Fibroblast of peridontal ligament (primary cell): ENCODE data around the gene SFTPA2.
A peak's percentile ranks its signal among the peaks of the same experiment; 100 is the strongest.
"Not testable (repeated sequence)": the region's sequence is repeated elsewhere in the genome, so short reads cannot be mapped to it uniquely, and the experiment has no call there.

Source experiments
- DNase-seq: peaks from one replicate; pipeline ENCODE4 v3.0.0-alpha.2; 2010; ENCODE audit errors: extremely low read depth

The SFTPA2 gene

DNA sequence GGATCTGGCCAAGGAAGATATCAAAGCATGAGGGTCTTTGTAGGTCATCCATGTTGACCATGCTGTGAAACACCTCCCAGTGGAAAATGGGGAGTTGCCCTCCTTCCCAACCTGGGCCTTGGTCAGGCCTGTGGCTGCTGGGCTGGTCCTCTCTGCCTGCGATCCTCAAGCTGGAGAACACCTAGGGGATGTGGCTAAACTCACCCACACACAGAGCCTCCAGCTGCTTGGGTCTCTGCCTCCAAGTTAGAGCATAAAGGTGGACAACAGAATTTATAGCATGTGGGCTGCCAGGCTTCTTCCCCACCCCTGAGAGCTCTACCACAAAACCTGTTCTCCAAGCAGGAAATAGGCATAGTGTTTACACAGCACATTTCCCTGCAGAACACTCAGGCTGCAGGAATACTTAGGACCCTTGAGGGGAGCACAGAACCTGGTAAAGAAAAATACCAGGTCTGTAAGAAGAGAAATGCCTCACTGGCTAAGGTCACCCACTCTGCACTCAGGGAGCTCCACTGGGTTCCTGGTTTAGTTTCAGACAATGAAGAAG lies at the start of gene SFTPA2:
Gene SFTPA2, minus strand, starts transcription at position 248 of the 550 bp plus-strand sequence. CDS start 924 bp downstream, outside the sequence.
- no peak for DNase-seq

DNA sequence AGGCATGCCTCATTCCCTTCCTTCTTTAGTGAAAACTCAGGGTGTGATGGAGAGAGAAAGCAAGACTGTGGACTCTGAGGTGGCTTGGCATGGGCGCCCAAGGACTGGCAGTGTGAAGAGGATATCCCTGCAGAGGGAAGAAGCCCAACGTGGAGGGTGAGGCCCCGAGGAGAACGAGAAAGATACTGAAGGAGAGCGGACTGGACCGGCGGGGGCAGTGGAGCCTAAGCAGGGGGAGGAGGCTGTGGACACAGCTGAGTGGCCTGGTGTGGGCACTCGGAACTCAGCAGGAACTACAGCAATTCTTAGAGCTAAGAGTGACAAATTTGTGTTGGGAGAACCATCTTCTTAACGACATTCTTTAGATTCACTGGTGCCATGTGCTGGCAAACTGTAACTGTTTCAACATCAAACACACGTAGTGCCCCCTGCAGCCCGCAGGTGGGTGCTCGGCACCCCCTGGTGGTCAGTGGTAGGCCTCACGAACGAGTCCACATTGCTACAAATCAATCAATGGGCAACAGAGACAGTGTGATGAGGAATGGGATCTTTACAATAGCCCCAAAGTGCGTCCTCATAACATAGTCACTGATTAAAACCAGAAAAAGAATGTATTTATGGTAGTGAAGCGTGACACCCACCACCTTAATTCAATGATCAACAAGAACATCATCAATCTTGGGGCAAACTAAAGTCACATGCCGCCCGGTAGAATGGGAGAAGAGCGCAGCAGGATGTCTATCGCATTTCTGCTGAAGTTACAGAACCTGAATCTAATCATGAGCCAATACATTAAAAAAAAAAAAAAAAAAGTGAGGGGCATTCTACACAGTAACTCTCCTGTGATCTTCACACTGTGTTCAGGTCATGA lies 48.5 kb upstream of the SFTPA2 start:
- peak; percentile 14 for DNase-seq

- DNase-seq = no peak
Observed at GRCh38 chr10:79605308-79605707, 45.1 kb upstream of the SFTPA2 start.

- DNase-seq = no peak
Observed at GRCh38 chr10:79604294-79604693, 44.1 kb upstream of the SFTPA2 start.

DNA sequence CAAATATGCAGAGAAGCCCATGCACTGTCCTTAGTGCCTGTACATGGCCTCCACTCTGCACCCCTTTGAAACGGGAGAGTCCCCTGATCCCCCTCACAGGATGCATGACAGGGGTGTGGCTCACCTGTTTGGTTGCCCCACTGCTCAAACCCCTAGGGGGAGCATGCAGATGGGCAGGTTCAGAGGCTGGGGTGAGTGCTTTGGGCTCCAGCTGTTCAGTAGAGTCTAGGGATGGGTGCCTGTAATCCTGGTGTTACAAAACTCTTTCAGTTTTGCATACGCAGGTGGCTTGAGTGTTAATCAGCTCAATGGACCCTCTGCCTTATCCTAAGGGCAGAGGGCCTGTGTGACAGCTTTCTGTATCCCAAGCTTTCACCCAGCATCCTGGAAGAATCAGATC lies 42.7 kb upstream of the SFTPA2 start:
- DNase-seq = no peak

GRCh38 chr10:79601939-79602338 lies 41.7 kb upstream of the SFTPA2 start:
- no peak for DNase-seq

DNA sequence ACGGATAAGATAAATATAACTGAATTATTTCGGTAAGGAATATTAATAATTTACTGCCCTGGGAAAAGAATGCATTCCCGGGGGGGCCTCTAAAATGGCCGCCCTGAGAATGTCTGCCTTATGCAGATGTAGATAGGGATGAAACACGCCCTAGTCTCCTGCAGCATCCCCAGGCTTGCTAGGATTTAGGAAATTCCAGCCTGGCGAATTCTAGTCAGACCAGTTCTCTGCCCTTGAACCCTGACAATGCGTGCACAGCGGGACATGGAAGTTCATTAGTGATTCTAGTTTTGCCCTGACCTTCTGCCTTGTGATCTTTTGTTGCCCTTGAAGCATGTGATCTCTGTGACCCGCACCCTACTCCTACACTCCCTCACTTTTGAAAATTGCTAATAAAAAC lies 39.4 kb upstream of the SFTPA2 start:
- not testable (repeated sequence) for DNase-seq

GRCh38 chr10:79595510-79595909 lies 35.3 kb upstream of the SFTPA2 start:
- no peak for DNase-seq

DNA sequence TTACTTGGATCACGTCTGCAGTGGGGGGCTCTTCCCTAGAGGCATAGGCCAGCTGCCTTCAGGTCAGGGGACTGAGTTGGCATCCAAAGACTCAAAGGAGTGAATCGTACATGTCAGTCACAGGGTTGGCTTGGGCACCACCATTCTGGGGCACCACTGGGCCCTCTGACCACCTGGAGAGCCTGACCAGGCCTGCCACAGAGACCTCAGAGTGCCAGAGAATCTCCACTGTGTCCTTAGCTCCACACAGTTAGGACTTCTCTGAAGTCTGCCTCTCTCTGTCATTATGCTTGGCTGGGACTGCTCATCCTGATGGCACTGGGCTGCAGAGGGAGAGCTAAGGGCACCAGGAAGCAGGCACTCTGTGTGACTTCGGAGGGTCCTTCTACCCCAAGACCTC lies 34.4 kb upstream of the SFTPA2 start:
- not testable (repeated sequence) for DNase-seq

DNA sequence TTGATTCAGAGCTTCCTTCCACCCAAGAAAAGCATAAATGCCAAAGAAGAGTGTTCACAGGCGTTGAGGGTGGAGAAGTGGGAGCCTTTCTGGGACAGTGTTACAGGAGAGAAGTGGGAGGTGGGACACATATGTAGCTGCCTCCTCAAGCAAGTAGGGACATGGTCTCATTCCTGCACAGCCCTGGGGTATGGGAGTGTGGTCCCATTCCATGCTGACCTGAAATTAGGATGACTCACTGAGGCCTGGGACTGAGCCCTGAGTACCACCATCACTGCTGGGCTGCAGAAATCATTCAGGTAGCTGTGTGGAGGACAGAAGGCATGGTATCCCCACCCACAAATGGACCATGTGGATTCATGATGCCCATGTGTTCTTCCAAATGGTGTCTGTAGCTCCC lies 33.2 kb upstream of the SFTPA2 start:
- DNase-seq = no peak

DNA sequence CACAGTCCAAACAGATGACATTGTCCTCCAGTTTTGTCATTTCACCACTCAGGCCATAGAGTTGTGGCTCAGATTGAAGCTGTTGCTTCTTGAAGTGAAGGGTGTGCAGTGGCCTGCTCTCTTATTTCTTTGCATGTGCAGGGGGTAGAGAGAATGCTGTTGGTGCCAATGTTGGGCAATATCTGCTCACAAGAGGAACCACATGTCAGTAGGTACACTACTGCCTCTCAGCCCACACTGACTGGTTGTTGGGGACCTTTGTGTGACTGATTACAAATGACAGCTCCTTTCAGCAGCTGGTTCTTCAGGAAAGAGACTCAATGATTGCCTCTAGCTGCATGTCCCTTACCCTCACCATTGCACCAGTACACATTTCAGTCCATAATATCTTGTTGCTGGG lies 28.6 kb upstream of the SFTPA2 start:
- no peak for DNase-seq

GRCh38 chr10:79586933-79587332 lies 26.7 kb upstream of the SFTPA2 start:
- DNase-seq = no peak

GRCh38 chr10:79585870-79586527 lies 25.8 kb upstream of the SFTPA2 start:
- DNase-seq = no peak

DNA sequence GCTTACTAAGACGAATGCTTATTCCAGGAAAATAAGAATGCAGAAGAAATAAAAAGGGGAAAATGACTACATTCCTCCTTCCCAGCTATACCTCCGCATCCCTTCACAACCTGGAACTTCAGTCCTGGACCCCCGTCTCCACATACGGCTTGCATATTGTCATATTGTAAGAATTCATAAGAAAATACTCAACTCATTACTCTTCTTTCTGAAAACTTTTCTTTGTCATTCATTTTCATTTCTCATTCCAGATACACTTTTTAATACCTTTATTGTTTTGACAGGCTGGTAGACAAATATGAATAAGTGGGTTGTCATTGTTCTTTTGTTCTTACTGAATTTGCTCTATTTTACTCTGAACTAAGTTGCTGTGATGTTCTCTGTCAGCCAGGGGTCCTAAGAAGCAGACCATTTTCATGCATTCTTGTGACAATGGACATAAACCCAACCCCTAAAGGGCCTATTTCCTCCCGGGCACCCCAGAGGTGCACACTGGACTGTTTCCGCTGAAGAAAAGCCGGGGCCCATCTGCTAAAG lies 23.3 kb upstream of the SFTPA2 start:
- no peak for DNase-seq

- DNase-seq = not testable (repeated sequence)
Observed at GRCh38 chr10:79582954-79583353, 22.7 kb upstream of the SFTPA2 start.

DNA sequence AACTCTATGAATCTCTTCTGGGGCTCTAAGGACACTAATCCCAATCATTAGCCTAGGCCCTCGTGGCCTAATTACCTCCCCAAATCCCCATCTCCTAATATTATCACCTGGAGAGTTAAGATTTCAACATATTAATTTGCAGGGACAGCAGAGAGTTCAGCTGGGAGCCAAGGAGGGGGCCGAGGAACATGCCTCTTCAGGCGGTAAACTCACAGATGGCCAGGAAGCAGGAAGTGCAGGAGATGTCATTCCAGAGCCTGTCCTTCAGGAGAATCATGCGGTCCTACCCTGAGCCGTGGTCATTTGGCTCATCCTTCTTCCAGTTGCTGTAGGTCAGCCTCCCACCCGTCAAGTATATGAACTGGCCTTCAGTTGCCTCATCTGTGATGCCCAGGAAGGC lies 21.9 kb upstream of the SFTPA2 start:
- DNase-seq = no peak

DNA sequence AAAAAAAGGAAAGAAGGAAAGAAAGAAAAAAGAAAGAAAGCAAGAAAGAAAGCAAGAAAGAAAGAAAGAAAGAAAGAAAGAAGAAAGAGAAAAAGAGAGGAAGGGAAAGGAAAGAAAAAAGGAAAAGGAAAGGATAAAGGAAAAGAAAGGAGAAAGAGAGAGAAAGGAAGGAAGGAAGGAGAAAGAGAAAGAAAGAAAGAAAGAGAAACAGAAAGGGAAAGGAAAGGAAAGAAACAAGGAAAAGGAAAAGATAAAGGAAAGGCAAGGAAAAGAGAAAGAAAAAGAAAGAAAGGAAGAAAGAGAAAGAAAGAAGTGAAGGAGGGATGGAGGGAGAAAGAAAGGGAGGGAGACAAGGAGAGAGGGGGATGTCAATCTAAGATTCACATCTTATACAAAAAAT lies 20.8 kb upstream of the SFTPA2 start:
- DNase-seq = no peak

GRCh38 chr10:79579361-79579760 lies 19.2 kb upstream of the SFTPA2 start:
- DNase-seq = no peak

GRCh38 chr10:79570624-79571023 lies 10.4 kb upstream of the SFTPA2 start:
- not testable (repeated sequence) for DNase-seq

DNA sequence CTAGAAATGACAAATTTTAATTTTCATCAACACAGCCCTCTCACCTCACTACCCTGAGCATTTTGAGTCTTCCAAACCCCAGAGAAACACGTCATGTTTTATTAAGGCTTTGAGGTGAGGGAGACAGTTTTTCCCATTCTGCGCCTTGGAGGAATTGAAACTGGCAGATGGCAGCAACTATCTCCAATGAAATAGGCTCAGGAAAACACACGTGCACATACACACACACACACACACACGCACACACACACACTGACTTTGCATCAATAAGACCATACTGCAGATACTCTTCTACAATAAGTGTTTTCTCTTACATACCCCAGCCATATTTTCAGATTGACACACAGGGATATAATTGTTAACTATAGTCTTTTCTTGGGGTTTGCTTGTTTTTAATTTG lies 3.2 kb upstream of the SFTPA2 start:
- no peak for DNase-seq

- DNase-seq = peak; percentile 54
Observed at GRCh38 chr10:79562135-79562756, 2.0 kb upstream of the SFTPA2 start.

DNA sequence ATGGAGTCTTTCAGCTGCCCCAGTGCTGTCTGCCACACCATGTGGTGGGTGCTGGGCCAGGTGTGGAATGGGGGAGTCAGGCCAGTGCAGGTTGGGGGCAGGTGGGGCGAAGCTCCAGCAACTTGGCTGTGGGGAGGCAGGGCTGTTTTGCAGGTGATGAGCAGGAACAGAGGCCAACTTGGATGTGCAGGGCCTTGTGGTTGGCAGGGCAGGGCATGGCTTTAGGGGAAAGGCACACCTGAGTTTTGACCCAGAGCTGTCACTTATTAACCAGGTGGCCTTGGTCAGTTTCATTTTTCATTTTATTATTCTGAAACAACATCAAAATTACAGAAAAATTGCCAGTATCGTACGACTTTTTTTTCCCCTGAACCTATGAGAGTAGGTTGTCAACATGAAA lies 1.1 kb upstream of the SFTPA2 start:
- no peak for DNase-seq
